Endothelial cell (in vitro differentiated cells): ENCODE data around the gene CERT1. TPM values are rescaled to one million over a fixed set of nuclear protein-coding genes. Genes with fewer than 3 reads are reported as not detected.

Experiments used
- DNase-seq: peaks from one replicate; pipeline ENCODE4 v3.0.0; 2021; ENCODE audit warnings: low spot score
- H3K27ac Mint-ChIP-seq: one replicate; pipeline ENCODE4 v1.8.0; 2021; ENCODE audit warnings: mixed read lengths, inconsistent platforms; ENCODE audit not compliant: unreplicated experiment
- H3K27me3 Mint-ChIP-seq: one replicate; pipeline ENCODE4 v1.8.0; 2021; ENCODE audit warnings: mild to moderate bottlenecking, moderate library complexity, mixed read lengths, inconsistent platforms; ENCODE audit not compliant: unreplicated experiment
- H3K36me3 Mint-ChIP-seq: one replicate; pipeline ENCODE4 v1.8.0; 2021; ENCODE audit warnings: mild to moderate bottlenecking, low read depth, mixed read lengths, inconsistent platforms; ENCODE audit not compliant: unreplicated experiment
- H3K4me1 Mint-ChIP-seq: one replicate; pipeline ENCODE4 v1.8.0; 2021; ENCODE audit warnings: mild to moderate bottlenecking, mixed read lengths, inconsistent platforms; ENCODE audit not compliant: unreplicated experiment
- H3K4me3 Mint-ChIP-seq: one replicate; pipeline ENCODE4 v1.8.0; 2021; ENCODE audit warnings: mild to moderate bottlenecking, mixed read lengths, inconsistent platforms; ENCODE audit not compliant: unreplicated experiment
- H3K9me3 Mint-ChIP-seq: one replicate; pipeline ENCODE4 v1.8.0; 2021; ENCODE audit warnings: mixed read lengths, inconsistent platforms; ENCODE audit not compliant: unreplicated experiment
- CTCF ChIP-seq: fragments of 200-600 bp; sonication (generic); IDR thresholded peaks from one replicate; pipeline ENCODE4 v1.5.0; 2021; ENCODE audit warnings: antibody characterized with exemption; ENCODE audit not compliant: unreplicated experiment
- total RNA-seq: library from RNA; stranded (reverse); fragmentation: NEBNext Ultra II Directional; extraction: Animal tissue kit (Norgen Biotek cat#: 25700); gene quantifications from one replicate; pipeline ENCODE4 v1.2.1, GENCODE V29; 2021; ENCODE audit not compliant: unreplicated experiment

Gene CERT1
- total RNA-seq, 1 donor from 2014 or later = 46.8 TPM

GRCh38 chr5:75532190-75532589 lies 20.8 kb upstream of the CERT1 start:
- no peak for DNase-seq
- Mint-ChIP-seq H3K9me3 (peaks cover 5% of the 10 kb centered on the region), H3K4me3 (no peak overlapping the region), H3K27me3 (no peaks in the 10 kb centered on the region), H3K27ac (no peak overlapping the region), H3K4me1 (peaks cover 11% of the 10 kb centered on the region), H3K36me3 (peaks cover 15% of the 10 kb centered on the region)
- TF ChIP-seq CTCF = no peak

GRCh38 chr5:75529185-75529584 lies 17.8 kb upstream of the CERT1 start:
- Mint-ChIP-seq H3K36me3 (peaks cover 15% of the 10 kb centered on the region), H3K4me3 (no peak overlapping the region), H3K27ac (no peak overlapping the region), H3K4me1 (peaks cover 7% of the 10 kb centered on the region), H3K27me3 (no peaks in the 10 kb centered on the region), H3K9me3 (no peaks in the 10 kb centered on the region)
- no peak for DNase-seq
- TF ChIP-seq CTCF = no peak

GRCh38 chr5:75526070-75526469 lies 14.6 kb upstream of the CERT1 start:
- Mint-ChIP-seq H3K27ac (no peak overlapping the region), H3K9me3 (no peaks in the 10 kb centered on the region), H3K4me1 (peaks cover 7% of the 10 kb centered on the region), H3K36me3 (peaks cover 3% of the 10 kb centered on the region), H3K27me3 (no peaks in the 10 kb centered on the region), H3K4me3 (no peak overlapping the region)
- no peak for TF ChIP-seq CTCF
- DNase-seq = no peak

- no peak overlapping the region for H3K27ac Mint-ChIP-seq
- TF ChIP-seq CTCF = no peak
- H3K36me3 Mint-ChIP-seq = peaks cover 4% of the 10 kb centered on the region
- peaks cover 7% of the 10 kb centered on the region for H3K4me1 Mint-ChIP-seq
- no peaks in the 10 kb centered on the region for H3K27me3 Mint-ChIP-seq
- DNase-seq = no peak
- no peaks in the 10 kb centered on the region for H3K9me3 Mint-ChIP-seq
- H3K4me3 Mint-ChIP-seq = no peak overlapping the region
Measured at GRCh38 chr5:75525344-75525743, 13.9 kb upstream of the CERT1 start.

GRCh38 chr5:75524591-75524990 lies 13.2 kb upstream of the CERT1 start:
- Mint-ChIP-seq H3K4me3 (no peak overlapping the region), H3K36me3 (peaks cover 4% of the 10 kb centered on the region), H3K27me3 (no peaks in the 10 kb centered on the region), H3K27ac (no peak overlapping the region), H3K4me1 (peaks cover 7% of the 10 kb centered on the region), H3K9me3 (no peaks in the 10 kb centered on the region)
- no peak for TF ChIP-seq CTCF
- DNase-seq = no peak
